ENCODE results near the gene GRID2.

GRID2 gene

DNA sequence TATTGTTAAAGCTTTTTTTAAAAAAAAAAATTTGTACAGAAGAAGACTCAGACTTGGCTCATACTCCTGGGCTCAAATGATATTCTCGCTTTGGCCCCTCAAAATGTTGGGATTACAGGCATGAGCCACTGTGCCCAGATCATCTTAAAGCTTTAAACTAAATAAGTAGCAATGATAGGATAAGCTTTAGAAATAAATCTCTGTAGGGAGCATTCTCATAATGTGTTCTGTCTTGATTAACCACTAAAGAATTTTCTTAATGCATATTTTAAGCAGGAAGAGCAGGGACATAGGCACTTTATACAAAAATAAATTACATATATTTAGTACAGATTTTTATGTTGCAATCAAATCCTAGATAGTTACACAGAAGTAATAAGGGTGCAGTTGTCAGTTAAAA lies 667.2 kb downstream of the GRID2 start:
- no peak overlapping the region for H2BK120ac ChIP-seq (ENCODE audit: insufficient read depth, low read length, poor library complexity)
- H3K9ac ChIP-seq (ENCODE audit: low read length): no peak overlapping the region
- no CpG with 5 or more reads among the region's 1 CpG for WGBS (ENCODE audit: extremely low coverage, insufficient coverage, insufficient read length)
- H3K23ac ChIP-seq (ENCODE audit: low read length): no peak overlapping the region
- H3K4ac ChIP-seq (ENCODE audit: low read depth, low read length): no peak overlapping the region
- H3K79me1 ChIP-seq (ENCODE audit: low read length): no peaks in the 10 kb centered on the region
- no peak overlapping the region for H3K14ac ChIP-seq (ENCODE audit: low read length)
- H2AFZ ChIP-seq (ENCODE audit: insufficient read depth, low read length, poor library complexity): no peak overlapping the region
- no peak overlapping the region for H3K18ac ChIP-seq (ENCODE audit: low read length)
- H4K91ac ChIP-seq (ENCODE audit: low read depth, low read length): no peak overlapping the region
- no peak overlapping the region for H3K4me2 ChIP-seq (ENCODE audit: low read length)
- H2BK12ac ChIP-seq (ENCODE audit: low read length): no peak overlapping the region
- H4K8ac ChIP-seq (ENCODE audit: low read depth, low read length): no peak overlapping the region
- no peaks in the 10 kb centered on the region for H3K79me2 ChIP-seq (ENCODE audit: control insufficient read depth, insufficient read depth, low read length, poor library complexity)
- H3K27ac ChIP-seq (ENCODE audit: low read depth, low read length): no peak overlapping the region
- H2AK5ac ChIP-seq (ENCODE audit: low read length): no peak overlapping the region
- no peaks in the 10 kb centered on the region for H3K27me3 ChIP-seq (ENCODE audit: insufficient read depth, low read length)
- no peak overlapping the region for H2BK5ac ChIP-seq (ENCODE audit: low read depth, low read length, poor library complexity)
- H3K4me3 ChIP-seq (ENCODE audit: low read depth, low read length): no peak overlapping the region
- H3K4me1 ChIP-seq (ENCODE audit: control insufficient read depth in 1 of 2, insufficient read depth in 2 of 2, low read length in 2 of 2): no peaks in the 10 kb centered on the region
- no peak for DNase-seq
- H3K36me3 ChIP-seq (ENCODE audit: control insufficient read depth in 1 of 2, insufficient read depth in 2 of 2, low read length in 2 of 2): no peaks in the 10 kb centered on the region
- no peak overlapping the region for H4K12ac ChIP-seq (ENCODE audit: low read depth, low read length)
- H3K9me3 ChIP-seq (ENCODE audit: insufficient read depth, low read depth, low read length): no peaks in the 10 kb centered on the region

DNA sequence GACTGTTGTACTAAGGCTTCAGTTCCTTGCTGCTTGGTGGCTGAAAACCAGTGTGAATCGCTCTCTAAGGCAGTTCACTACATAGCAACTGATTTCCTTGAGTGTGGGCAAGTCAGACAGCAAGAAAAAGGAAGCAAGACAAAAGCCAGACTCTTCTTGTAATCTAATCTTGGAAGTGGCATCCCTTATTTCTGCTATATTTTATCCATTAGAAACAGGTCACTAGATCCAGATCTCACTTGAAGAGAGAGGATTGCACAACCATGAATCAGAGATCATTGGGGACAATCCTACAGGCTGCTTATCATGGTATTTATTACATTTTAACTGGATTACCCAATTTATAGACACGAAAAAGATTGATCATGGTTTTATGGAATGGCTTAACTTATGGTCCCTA lies 684.5 kb downstream of the GRID2 start:
- Histone ChIP-seq H4K91ac (ENCODE audit: low read depth, low read length) (no peak overlapping the region), H3K79me1 (ENCODE audit: low read length) (no peaks in the 10 kb centered on the region)
- WGBS (ENCODE audit: extremely low coverage, insufficient coverage, insufficient read length): no CpG with 5 or more reads among the region's 2 CpGs

DNA sequence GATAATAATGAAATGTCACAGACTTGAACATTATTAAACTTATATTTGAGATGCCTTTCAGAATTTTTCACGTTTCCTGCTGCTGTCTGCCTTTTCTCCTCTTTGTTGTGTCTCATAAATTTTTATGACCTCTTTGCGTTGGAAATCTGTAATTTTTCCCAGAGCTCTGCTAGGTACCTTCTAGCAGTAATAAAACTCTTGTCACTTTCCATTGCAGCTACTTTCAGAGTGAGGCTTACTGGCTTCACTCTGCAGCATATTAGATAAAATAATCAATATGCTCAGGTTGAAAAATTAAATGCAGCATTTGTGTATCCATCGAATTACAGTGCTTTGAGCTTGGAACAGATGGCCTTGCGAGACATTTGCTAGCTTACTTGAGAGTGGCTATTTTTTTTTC lies 689.0 kb downstream of the GRID2 start:
- no peak overlapping the region for H2AK5ac ChIP-seq (ENCODE audit: low read length)
- H4K8ac ChIP-seq (ENCODE audit: low read depth, low read length): no peak overlapping the region

More for the DNA sequence above, 684.5 kb downstream of the GRID2 start:
- no peak overlapping the region for H3K27ac ChIP-seq (ENCODE audit: low read depth, low read length)
- no peak overlapping the region for H3K9ac ChIP-seq (ENCODE audit: low read length)
- no peak overlapping the region for H3K4me2 ChIP-seq (ENCODE audit: low read length)
- no peaks in the 10 kb centered on the region for H3K4me1 ChIP-seq (ENCODE audit: control insufficient read depth in 1 of 2, insufficient read depth in 2 of 2, low read length in 2 of 2)
- no peak overlapping the region for H3K4me3 ChIP-seq (ENCODE audit: low read depth, low read length)
- no peak overlapping the region for H4K8ac ChIP-seq (ENCODE audit: low read depth, low read length)
- no peak for DNase-seq
- H3K23ac ChIP-seq (ENCODE audit: low read length): no peak overlapping the region
- H3K18ac ChIP-seq (ENCODE audit: low read length): no peak overlapping the region
- H2BK5ac ChIP-seq (ENCODE audit: low read depth, low read length, poor library complexity): no peak overlapping the region
- H3K4ac ChIP-seq (ENCODE audit: low read depth, low read length): no peak overlapping the region
- H3K14ac ChIP-seq (ENCODE audit: low read length): no peak overlapping the region
- H2BK120ac ChIP-seq (ENCODE audit: insufficient read depth, low read length, poor library complexity): no peak overlapping the region
- no peaks in the 10 kb centered on the region for H3K36me3 ChIP-seq (ENCODE audit: control insufficient read depth in 1 of 2, insufficient read depth in 2 of 2, low read length in 2 of 2)
- H2AK5ac ChIP-seq (ENCODE audit: low read length): no peak overlapping the region
- no peak overlapping the region for H4K12ac ChIP-seq (ENCODE audit: low read depth, low read length)
- H3K9me3 ChIP-seq (ENCODE audit: insufficient read depth, low read depth, low read length): no peaks in the 10 kb centered on the region
- H3K79me2 ChIP-seq (ENCODE audit: control insufficient read depth, insufficient read depth, low read length, poor library complexity): no peaks in the 10 kb centered on the region
- H2BK12ac ChIP-seq (ENCODE audit: low read length): no peak overlapping the region
- H2AFZ ChIP-seq (ENCODE audit: insufficient read depth, low read length, poor library complexity): no peak overlapping the region
- H3K27me3 ChIP-seq (ENCODE audit: insufficient read depth, low read length): no peaks in the 10 kb centered on the region

DNA sequence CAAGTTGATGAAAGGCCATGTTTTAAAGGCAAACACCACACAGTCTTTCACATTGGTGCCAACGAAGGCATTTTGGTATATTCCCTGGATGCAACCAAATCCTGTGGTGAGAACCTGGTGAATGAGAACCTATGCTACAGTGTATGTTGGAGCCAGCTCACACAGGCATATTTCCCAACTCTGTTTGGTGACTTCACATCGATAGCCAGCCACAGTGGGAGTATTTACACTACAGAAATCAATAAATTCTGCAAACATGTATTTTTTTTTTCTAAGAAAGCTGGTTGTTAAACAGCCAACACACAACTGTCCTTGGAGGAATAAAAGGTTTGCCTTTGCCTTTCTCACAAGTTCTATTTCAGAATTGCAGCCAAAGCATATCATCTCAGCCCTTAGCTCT lies 691.0 kb downstream of the GRID2 start:
- H4K8ac ChIP-seq (ENCODE audit: low read depth, low read length): no peak overlapping the region
- no peak overlapping the region for H3K9ac ChIP-seq (ENCODE audit: low read length)
- no peak overlapping the region for H2BK5ac ChIP-seq (ENCODE audit: low read depth, low read length, poor library complexity)
- H3K79me1 ChIP-seq (ENCODE audit: low read length): no peaks in the 10 kb centered on the region
- H3K14ac ChIP-seq (ENCODE audit: low read length): no peak overlapping the region
- H3K23ac ChIP-seq (ENCODE audit: low read length): no peak overlapping the region
- no CpG with 5 or more reads among the region's 2 CpGs for WGBS (ENCODE audit: extremely low coverage, insufficient coverage, insufficient read length)
- no peaks in the 10 kb centered on the region for H3K27me3 ChIP-seq (ENCODE audit: insufficient read depth, low read length)
- H3K9me3 ChIP-seq (ENCODE audit: insufficient read depth, low read depth, low read length): no peaks in the 10 kb centered on the region
- no peak overlapping the region for H3K18ac ChIP-seq (ENCODE audit: low read length)
- H3K27ac ChIP-seq (ENCODE audit: low read depth, low read length): no peak overlapping the region
- H2BK120ac ChIP-seq (ENCODE audit: insufficient read depth, low read length, poor library complexity): no peak overlapping the region
- no peak overlapping the region for H4K12ac ChIP-seq (ENCODE audit: low read depth, low read length)
- no peak overlapping the region for H4K91ac ChIP-seq (ENCODE audit: low read depth, low read length)
- no peak overlapping the region for H3K4me3 ChIP-seq (ENCODE audit: low read depth, low read length)
- H3K4me1 ChIP-seq (ENCODE audit: control insufficient read depth in 1 of 2, insufficient read depth in 2 of 2, low read length in 2 of 2): no peaks in the 10 kb centered on the region
- H3K79me2 ChIP-seq (ENCODE audit: control insufficient read depth, insufficient read depth, low read length, poor library complexity): no peaks in the 10 kb centered on the region
- H2AK5ac ChIP-seq (ENCODE audit: low read length): no peak overlapping the region
- no peak overlapping the region for H3K4me2 ChIP-seq (ENCODE audit: low read length)
- no peak overlapping the region for H2BK12ac ChIP-seq (ENCODE audit: low read length)
- DNase-seq: no peak
- no peaks in the 10 kb centered on the region for H3K36me3 ChIP-seq (ENCODE audit: control insufficient read depth in 1 of 2, insufficient read depth in 2 of 2, low read length in 2 of 2)
- no peak overlapping the region for H2AFZ ChIP-seq (ENCODE audit: insufficient read depth, low read length, poor library complexity)
- no peak overlapping the region for H3K4ac ChIP-seq (ENCODE audit: low read depth, low read length)

More for the DNA sequence above, 689.0 kb downstream of the GRID2 start:
- H3K79me2 ChIP-seq (ENCODE audit: control insufficient read depth, insufficient read depth, low read length, poor library complexity): no peaks in the 10 kb centered on the region
- no peak overlapping the region for H3K18ac ChIP-seq (ENCODE audit: low read length)
- H3K79me1 ChIP-seq (ENCODE audit: low read length): no peaks in the 10 kb centered on the region
- H2BK120ac ChIP-seq (ENCODE audit: insufficient read depth, low read length, poor library complexity): no peak overlapping the region
- H3K4ac ChIP-seq (ENCODE audit: low read depth, low read length): no peak overlapping the region
- no peak overlapping the region for H3K23ac ChIP-seq (ENCODE audit: low read length)
- H2AFZ ChIP-seq (ENCODE audit: insufficient read depth, low read length, poor library complexity): no peak overlapping the region
- no peaks in the 10 kb centered on the region for H3K9me3 ChIP-seq (ENCODE audit: insufficient read depth, low read depth, low read length)
- no peak for DNase-seq
- H3K4me3 ChIP-seq (ENCODE audit: low read depth, low read length): no peak overlapping the region
- H4K12ac ChIP-seq (ENCODE audit: low read depth, low read length): no peak overlapping the region
- H3K27ac ChIP-seq (ENCODE audit: low read depth, low read length): no peak overlapping the region
- H2BK12ac ChIP-seq (ENCODE audit: low read length): no peak overlapping the region
- no CpG with 5 or more reads among the region's 4 CpGs for WGBS (ENCODE audit: extremely low coverage, insufficient coverage, insufficient read length)
- no peak overlapping the region for H4K91ac ChIP-seq (ENCODE audit: low read depth, low read length)
- H2BK5ac ChIP-seq (ENCODE audit: low read depth, low read length, poor library complexity): no peak overlapping the region
- no peaks in the 10 kb centered on the region for H3K4me1 ChIP-seq (ENCODE audit: control insufficient read depth in 1 of 2, insufficient read depth in 2 of 2, low read length in 2 of 2)
- no peak overlapping the region for H3K4me2 ChIP-seq (ENCODE audit: low read length)
- no peak overlapping the region for H3K14ac ChIP-seq (ENCODE audit: low read length)
- no peaks in the 10 kb centered on the region for H3K27me3 ChIP-seq (ENCODE audit: insufficient read depth, low read length)
- H3K9ac ChIP-seq (ENCODE audit: low read length): no peak overlapping the region
- no peaks in the 10 kb centered on the region for H3K36me3 ChIP-seq (ENCODE audit: control insufficient read depth in 1 of 2, insufficient read depth in 2 of 2, low read length in 2 of 2)

Measured in trophoblast cell (in vitro differentiated cells and primary cell).